A549 (cell line): ENCODE data around the gene SCG5.

Experiments used
- SMC3 ChIP-seq: fragments of >200 bp; sonication (Bioruptor Twin); formaldehyde crosslinking; IDR thresholded peaks from 3 replicates; pipeline ENCODE4 v1.6.1; 2018; ENCODE audit warnings: inconsistent platforms
- TF ChIP-seq, protein P1 (sequence below): fragments of >200 bp; sonication (Bioruptor Twin); formaldehyde crosslinking; IDR thresholded peaks from 3 replicates; pipeline ENCODE4 v1.5.1; 2016

DNA sequence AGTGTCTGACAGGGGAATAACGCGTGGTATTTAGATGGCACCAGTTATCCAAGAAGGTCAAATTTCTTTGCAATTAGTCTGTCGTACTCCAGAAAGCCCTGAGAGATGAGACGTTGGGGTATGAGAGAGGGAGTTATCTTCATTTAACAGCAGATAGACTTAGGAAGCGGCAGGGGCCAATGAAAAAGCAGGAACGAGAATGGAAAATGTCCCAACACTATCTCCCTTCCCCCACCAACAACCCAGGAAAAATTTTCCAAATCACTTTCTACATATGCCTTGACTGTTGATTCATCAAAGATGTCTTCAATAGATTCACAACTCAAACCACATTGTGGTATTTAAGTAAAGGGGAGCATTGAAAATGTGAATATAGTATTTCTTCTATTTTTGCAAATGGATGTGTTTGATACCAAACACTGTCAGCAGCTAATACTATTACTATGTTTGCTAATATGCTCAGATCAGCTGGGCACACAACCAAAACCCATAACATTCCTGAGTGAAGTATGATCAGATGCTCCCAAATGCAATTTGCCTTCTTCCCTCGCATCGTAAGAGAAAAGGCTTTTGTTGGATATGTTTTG, 63.0 kb downstream of the SCG5 start:
- TF ChIP-seq, protein P1, sequence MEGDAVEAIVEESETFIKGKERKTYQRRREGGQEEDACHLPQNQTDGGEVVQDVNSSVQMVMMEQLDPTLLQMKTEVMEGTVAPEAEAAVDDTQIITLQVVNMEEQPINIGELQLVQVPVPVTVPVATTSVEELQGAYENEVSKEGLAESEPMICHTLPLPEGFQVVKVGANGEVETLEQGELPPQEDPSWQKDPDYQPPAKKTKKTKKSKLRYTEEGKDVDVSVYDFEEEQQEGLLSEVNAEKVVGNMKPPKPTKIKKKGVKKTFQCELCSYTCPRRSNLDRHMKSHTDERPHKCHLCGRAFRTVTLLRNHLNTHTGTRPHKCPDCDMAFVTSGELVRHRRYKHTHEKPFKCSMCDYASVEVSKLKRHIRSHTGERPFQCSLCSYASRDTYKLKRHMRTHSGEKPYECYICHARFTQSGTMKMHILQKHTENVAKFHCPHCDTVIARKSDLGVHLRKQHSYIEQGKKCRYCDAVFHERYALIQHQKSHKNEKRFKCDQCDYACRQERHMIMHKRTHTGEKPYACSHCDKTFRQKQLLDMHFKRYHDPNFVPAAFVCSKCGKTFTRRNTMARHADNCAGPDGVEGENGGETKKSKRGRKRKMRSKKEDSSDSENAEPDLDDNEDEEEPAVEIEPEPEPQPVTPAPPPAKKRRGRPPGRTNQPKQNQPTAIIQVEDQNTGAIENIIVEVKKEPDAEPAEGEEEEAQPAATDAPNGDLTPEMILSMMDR, result no peak
- TF ChIP-seq SMC3, result no peak
